Gastroesophageal sphincter (tissue), 4 donors: ENCODE measurements around the gene CENPA. TPM values are rescaled to one million over a fixed set of nuclear protein-coding genes. Genes with fewer than 3 reads are reported as not detected.

ENCODE experiments used
- ATAC-seq: fragments of 150-250 bp; one replicate; pipeline ENCODE4 v1.9.1; 2016; ENCODE audit warnings: mild to moderate bottlenecking, moderate library complexity
- H3K27ac ChIP-seq, 4 donors: fragments of 200-600 bp; sonication (generic) in 3 of 4; 1 replicate in 3 of 4; 2 replicates in 1 of 4; pipeline ENCODE4 v1.5.1; 2016 to 2019
- H3K27me3 ChIP-seq: fragments of 200-600 bp; sonication (generic); one replicate; pipeline ENCODE4 v1.5.1; 2019
- H3K36me3 ChIP-seq, 2 donors: fragments of 200-600 bp; sonication (generic); one replicate each; pipeline ENCODE4 v1.5.1; 2019; ENCODE audit warnings: control low read depth in 1 of 2
- H3K4me1 ChIP-seq, 3 donors: fragments of 200-600 bp; sonication (generic); 1 replicate in 2 of 3; 2 replicates in 1 of 3; pipeline ENCODE4 v1.5.1; 2016 to 2019; ENCODE audit warnings: control low read depth in 2 of 3
- H3K4me3 ChIP-seq, 2 donors: fragments of 200-600 bp; sonication (generic); one replicate each; pipeline ENCODE4 v1.5.1; 2019; ENCODE audit warnings: mild to moderate bottlenecking in 1 of 2, moderate library complexity in 1 of 2
- H3K9me3 ChIP-seq, 3 donors: fragments of 200-600 bp; sonication (generic); one replicate each; pipeline ENCODE4 v1.5.1; 2017 to 2019; ENCODE audit warnings: control low read depth in 2 of 3
- CTCF ChIP-seq, 4 experiments: fragments of 200-600 bp in 2 of 4; fragments of 450-650 bp in 2 of 4; sonication (generic) in 1 of 4; IDR thresholded peaks; one replicate each; pipeline ENCODE4 v1.5.1; 2017 to 2019; ENCODE audit warnings: antibody characterized with exemption in 4 of 4, mild to moderate bottlenecking in 2 of 4, moderate library complexity in 2 of 4
- EP300 ChIP-seq: sonication (generic); formaldehyde crosslinking; IDR thresholded peaks from one replicate; pipeline ENCODE4 v1.6.1; 2017; ENCODE audit warnings: antibody characterized with exemption, mild to moderate bottlenecking
- POLR2A ChIP-seq, 2 donors: fragments of 450-650 bp; IDR thresholded peaks; one replicate each; pipeline ENCODE4 v1.6.1; 2017; ENCODE audit warnings: antibody characterized with exemption in 2 of 2, mild to moderate bottlenecking in 2 of 2, moderate library complexity in 1 of 2
- POLR2AphosphoS5 ChIP-seq: sonication (generic); formaldehyde crosslinking; IDR thresholded peaks from one replicate; pipeline ENCODE4 v1.6.1; 2017; ENCODE audit warnings: antibody characterized with exemption
- WGBS, 2 donors: methylation state at CpG; one replicate each; pipeline ENCODE4 v1.1.5; 2018; ENCODE audit warnings: low coverage in 1 of 2; 5-methylcytosine and 5-hydroxymethylcytosine counted together
- total RNA-seq, 4 donors: library from RNA; depleted of rRNA; stranded (reverse); fragments of >200 nt; gene quantifications; one replicate each; pipeline ENCODE4 v1.1.0, GENCODE V29; 2016

Gene CENPA
- total RNA-seq, 4 donors from 2014 or later, result not detected

- Histone ChIP-seq H3K9me3 (no peaks in the 10 kb centered on the region), H3K4me1 (peaks cover 0 to 21% (median 11%) of the 10 kb centered on the region in 3 donors), H3K27ac (no peak overlapping the region), H3K4me3 (no peak overlapping the region), H3K27me3 (peaks cover 95% of the 10 kb centered on the region), H3K36me3 (no peaks in the 10 kb centered on the region)
- WGBS, 2 donors, result 45 to 57% methylated on average over 4 of the region's 4 CpGs
- no peak for ATAC-seq
- TF ChIP-seq POLR2AphosphoS5 (no peak), EP300 (no peak), CTCF (IDR thresholded peaks at IDR 0.05) (no peak), POLR2A (IDR thresholded peaks at IDR 0.05) (no peak)
These were observed 57.2 kb downstream of the CENPA start for GRCh38 chr2:26843041-26843440.

Other genes with a start within 250 kb of the CENPA start
- gene CIB4, start 144.7 kb upstream of the CENPA start, total RNA-seq, result not detected
- 10 to 100 TPM in 2 of 4 donors, 1 to 10 TPM in 2; 2.0 to 13.9 (median 9.8) TPM for gene KCNK3, start 93.3 kb upstream of the CENPA start, total RNA-seq
- 10 to 100 TPM; 20.2 to 47.3 (median 38.2) TPM for gene SLC35F6, start 21.8 kb upstream of the CENPA start, total RNA-seq
- gene DPYSL5, start 62.1 kb downstream of the CENPA start, total RNA-seq, result 1 to 10 TPM in 1 of 4 donors, under 1 TPM in 1, not detected in 2; 0.40 to 2.4 TPM
- gene MAPRE3, start 184.6 kb downstream of the CENPA start, total RNA-seq, result 10 to 100 TPM in 3 of 4 donors, 1 to 10 TPM in 1; 8.5 to 18.6 (median 12.4) TPM
- 10 to 100 TPM; 16.7 to 39.4 (median 30.3) TPM for gene TMEM214, start 246.9 kb downstream of the CENPA start, total RNA-seq